ENCODE results near the gene COL20A1.

The COL20A1 gene

GRCh38 chr20:63350597-63351325 is 57.8 kb downstream of the COL20A1 start:
- no peak for DNase-seq (ENCODE audit: low spot score)

GRCh38 chr20:63351326-63351700 is 58.3 kb downstream of the COL20A1 start:
- DNase-seq (ENCODE audit: low spot score), result no peak

- no peak for DNase-seq (ENCODE audit: low spot score)
Measured at GRCh38 chr20:63351811-63352591, 59.0 kb downstream of the COL20A1 start.

- DNase-seq (ENCODE audit: low spot score), result no peak
Measured at GRCh38 chr20:63352811-63353221, 59.8 kb downstream of the COL20A1 start.

GRCh38 chr20:63354636-63355350 is 61.8 kb downstream of the COL20A1 start:
- no peak for DNase-seq (ENCODE audit: low spot score)

GRCh38 chr20:63355781-63356295 is 62.9 kb downstream of the COL20A1 start:
- no peak for DNase-seq (ENCODE audit: low spot score)

- no peak for DNase-seq (ENCODE audit: low spot score)
Measured at GRCh38 chr20:63356511-63356910, 63.5 kb downstream of the COL20A1 start.

GRCh38 chr20:63356931-63357879 is 64.2 kb downstream of the COL20A1 start:
- DNase-seq (ENCODE audit: low spot score), result no peak

GRCh38 chr20:63357921-63358905 is 65.2 kb downstream of the COL20A1 start:
- DNase-seq (ENCODE audit: low spot score), result no peak

GRCh38 chr20:63359164-63359934 is 66.4 kb downstream of the COL20A1 start:
- no peak for DNase-seq (ENCODE audit: low spot score)

GRCh38 chr20:63359937-63360849 is 67.2 kb downstream of the COL20A1 start:
- DNase-seq (ENCODE audit: low spot score), result no peak

- DNase-seq (ENCODE audit: low spot score), result no peak
Measured at GRCh38 chr20:63360850-63361518, 68.0 kb downstream of the COL20A1 start, which contains the start of gene CHRNA4. Gene CHRNA4 (minus strand): TSS chr20:63361349. CDS start chr20:63361165, 184 bp downstream.

GRCh38 chr20:63361519-63362435 is 68.8 kb downstream of the COL20A1 start:
- no peak for DNase-seq (ENCODE audit: low spot score)

- DNase-seq (ENCODE audit: low spot score), result no peak
Measured at GRCh38 chr20:63362436-63363009, 69.5 kb downstream of the COL20A1 start.

GRCh38 chr20:63363013-63363957 is 70.3 kb downstream of the COL20A1 start:
- DNase-seq (ENCODE audit: low spot score), result no peak
